AG08395 (cell line): Measurements from ENCODE around the gene SMIM21.
A peak's percentile ranks its signal among the peaks of the same experiment; 100 is the strongest.

Source experiments
- DNase-seq: peaks from one replicate; pipeline ENCODE4 v3.0.0; 2012; ENCODE audit warnings: mixed read lengths, low spot score

Gene SMIM21

GRCh38 chr18:75427603-75428002 lies at the start of gene SMIM21:
SMIM21 (minus strand) TSS chr18:75427703; CDS start chr18:75427563, 140 bp downstream.
- DNase-seq = no peak

- peak; percentile 72 for DNase-seq
These were observed 47.7 kb upstream of the SMIM21 start for GRCh38 chr18:75475228-75475627.

- DNase-seq = peak; percentile 8
These were observed 46.8 kb upstream of the SMIM21 start for GRCh38 chr18:75474332-75474731.

DNA sequence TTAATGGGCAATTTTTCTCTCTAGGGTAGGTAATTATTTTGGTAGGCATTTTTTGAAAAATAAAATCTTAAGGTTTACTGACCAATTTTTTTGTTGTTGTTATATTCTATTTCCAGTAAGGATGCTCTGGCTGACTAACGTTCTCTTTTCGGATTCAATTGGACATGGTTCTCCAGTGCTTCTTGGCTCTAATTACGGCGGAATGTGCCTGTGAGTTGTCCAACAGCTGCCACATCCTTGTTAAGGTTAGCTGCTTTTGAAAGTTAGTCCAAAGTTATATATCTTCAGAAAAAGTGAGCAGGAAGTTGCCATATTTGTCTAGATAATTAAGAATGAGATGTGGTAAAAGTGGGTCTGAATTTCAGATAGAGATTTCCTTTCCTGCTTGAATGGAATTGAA lies 45.8 kb upstream of the SMIM21 start:
- DNase-seq = peak; percentile 41

- no peak for DNase-seq
These were observed 45.4 kb upstream of the SMIM21 start for GRCh38 chr18:75472906-75473305.

DNA sequence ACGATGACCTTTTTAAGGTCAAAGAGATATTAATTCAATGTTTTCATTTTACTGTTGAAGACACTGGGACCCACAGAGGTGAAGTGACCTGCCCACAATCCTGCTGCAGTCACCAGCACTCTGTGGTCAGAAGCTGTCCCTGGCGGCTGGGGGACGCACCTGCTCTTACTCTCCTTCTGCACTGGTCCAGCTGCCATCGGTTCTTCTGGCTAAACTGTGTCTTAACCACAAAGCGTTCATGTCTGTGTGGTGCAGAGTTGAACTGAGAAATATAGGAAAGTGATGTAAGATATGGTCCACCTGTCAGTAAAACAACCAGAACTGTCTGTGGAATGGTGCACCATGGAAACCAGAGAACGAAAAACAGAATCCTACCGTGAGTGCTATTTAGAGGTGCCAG lies 44.9 kb upstream of the SMIM21 start:
- no peak for DNase-seq

DNA sequence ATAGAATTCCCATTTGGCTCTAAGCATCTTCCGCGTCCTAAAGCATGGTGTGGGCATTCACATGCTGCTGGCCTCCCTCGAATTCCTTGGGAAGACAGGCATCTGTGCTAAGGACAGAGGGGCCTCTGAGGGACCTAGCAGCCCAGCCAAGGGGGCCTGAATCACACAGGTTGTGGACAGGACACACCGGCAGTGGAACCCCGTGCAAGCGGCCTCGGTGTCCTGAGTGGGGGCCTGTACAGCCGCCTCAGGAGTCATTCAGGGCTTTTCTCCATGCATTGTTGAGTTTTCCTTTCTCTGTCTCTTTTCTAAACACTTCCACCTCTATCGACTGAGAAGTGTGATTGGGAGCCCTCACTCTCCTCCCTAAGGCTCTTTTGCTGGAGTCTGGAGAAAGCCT lies 44.3 kb upstream of the SMIM21 start:
- no peak for DNase-seq

- DNase-seq = no peak
These were observed 40.3 kb upstream of the SMIM21 start for GRCh38 chr18:75467851-75468250.

- peak; percentile 20 for DNase-seq
These were observed 39.8 kb upstream of the SMIM21 start for GRCh38 chr18:75467281-75467795.

- DNase-seq = no peak
These were observed 36.9 kb upstream of the SMIM21 start for GRCh38 chr18:75464356-75464755.

GRCh38 chr18:75462178-75462832 lies 34.8 kb upstream of the SMIM21 start:
- no peak for DNase-seq

- no peak for DNase-seq
These were observed 28.7 kb upstream of the SMIM21 start for GRCh38 chr18:75456199-75456631.

DNA sequence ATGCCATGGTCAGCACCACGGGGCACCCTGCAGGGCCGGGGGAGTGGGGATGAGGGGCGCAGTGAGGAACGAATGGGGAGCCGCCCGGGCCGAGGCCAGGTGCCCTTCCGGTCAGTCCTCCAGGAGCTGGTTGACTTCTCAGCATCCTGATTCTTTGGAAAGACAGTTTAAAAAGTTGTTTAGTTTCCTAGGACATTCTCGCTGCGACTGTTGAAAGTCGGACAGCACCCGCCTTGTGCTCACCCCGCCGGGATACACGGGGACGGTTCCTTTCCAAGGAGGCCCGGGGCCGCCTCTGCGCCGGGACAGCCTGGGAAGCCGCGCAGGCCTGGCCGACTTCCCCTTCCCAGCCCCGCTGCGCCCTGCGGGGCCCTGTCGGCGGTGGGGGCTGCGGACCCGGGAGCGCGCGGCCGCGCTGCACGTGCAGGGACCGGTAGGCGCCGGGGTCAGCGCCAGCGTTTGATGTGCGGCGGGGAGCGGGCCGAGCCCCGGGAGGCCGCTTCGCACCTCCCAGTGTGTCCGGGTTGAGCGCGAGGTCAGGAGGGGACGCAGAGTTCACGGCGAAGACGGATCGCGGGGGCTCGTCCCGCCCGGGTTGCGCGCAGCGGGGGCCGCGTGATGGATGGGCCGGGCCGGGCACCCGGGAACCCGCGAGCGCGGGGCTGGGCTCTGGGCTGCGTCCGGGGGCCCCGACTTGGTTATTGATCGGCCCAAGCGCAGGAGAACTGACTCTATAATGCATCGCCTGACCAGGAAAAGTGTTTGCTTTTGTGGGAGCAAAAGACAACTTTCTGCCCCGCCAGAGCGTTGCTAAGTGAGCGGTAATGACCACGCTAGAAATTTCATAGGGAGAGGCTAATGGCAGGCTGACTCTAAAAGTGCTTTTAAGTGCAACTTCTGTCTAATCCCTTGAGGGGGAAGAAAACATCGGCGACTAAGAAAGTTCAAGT lies 28.0 kb upstream of the SMIM21 start:
- peak; percentile 38 for DNase-seq

DNA sequence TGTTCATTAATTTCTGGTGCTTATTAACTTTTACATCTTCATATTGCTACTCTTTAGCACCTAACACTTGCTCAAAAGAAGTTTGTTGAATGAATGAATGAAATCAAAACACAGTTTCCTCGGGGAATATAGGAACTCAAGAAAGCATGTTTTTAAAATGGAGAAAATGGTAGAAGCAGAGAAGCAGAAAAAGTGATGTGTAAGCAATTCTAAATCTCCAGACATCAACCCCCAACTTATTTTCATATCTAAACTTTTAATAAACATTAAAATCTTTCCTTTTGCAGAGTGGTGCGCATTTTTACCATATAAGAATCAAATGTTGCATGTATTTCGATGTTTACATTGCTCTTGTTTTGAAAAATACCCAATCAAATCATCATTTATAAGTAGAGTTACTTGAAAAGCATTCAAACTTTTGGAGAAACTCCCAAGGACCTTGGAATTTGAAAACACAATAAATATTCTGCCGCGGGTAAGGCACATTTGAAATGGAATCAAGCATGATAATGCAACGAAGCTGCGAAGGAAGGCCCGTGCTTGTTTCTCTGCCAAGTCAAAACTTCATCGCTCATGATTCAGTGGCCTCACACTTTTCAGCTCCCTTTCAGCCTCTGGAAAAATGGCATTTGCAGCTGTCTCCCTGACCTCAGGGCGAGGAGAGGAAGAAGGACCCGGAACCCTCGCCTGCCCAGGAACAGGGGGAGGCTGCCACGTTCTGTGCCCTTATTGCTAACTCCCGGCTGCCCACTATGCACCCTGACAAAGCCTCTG lies 26.7 kb upstream of the SMIM21 start:
- DNase-seq = no peak

DNA sequence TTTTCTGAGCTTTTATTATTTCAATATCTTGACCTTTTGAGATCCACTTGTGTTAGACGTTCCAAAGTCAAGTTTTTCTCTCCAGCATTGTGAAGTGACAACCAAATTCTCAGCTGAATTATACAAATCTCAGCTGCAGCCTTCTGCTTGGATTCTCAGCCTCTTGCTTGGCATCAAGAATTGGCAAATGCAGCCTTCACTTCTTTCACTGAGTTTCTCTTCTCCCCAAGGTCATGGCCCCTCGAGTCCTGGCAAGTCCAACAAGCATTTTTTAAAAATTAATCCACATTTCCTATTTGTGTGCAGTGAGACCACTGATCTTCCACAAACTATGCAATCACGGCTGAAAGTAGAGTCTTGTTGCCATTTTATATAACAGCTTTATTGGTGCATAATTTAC lies 23.4 kb upstream of the SMIM21 start:
- DNase-seq = no peak

DNA sequence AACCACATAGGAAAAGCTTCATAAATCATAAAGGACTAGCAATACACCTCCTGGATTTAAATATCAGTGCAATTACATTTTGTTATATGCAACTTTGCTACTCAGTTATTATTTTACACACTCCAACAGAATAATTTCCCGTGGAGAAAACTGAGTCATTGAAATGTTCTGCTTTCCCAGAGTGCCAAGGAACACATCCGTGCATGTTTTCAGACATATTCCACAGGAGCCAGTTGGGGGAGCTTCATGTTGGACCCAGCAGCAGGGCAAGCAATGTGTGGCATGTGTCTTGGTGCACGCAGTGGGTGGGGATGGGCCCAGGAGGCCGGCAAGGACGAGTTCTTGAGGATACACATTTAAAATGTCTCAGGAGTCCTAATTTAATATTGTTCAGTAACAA lies 14.4 kb upstream of the SMIM21 start:
- DNase-seq = peak; percentile 29

DNA sequence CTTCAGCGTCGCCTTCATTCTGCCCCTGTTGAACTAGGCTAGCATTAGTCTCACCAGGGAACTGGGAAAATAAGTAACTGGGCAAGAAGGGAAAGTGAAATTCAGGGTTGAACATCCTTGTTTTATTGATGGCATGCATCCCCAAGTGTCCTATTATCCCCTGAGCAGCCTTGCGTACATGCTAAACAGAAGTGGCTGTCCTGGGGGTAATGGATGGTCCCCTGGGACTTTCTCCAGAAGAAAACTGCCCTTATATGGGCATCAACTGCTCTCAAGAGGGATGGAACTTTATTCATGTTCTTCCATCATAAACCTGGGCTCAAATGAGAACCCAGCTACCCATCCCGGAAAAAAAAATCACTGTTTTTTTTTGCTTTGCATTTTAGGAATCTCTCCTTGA lies 11.8 kb upstream of the SMIM21 start:
- no peak for DNase-seq

- DNase-seq = peak; percentile 59
These were observed 11.4 kb upstream of the SMIM21 start for GRCh38 chr18:75438891-75439290.

GRCh38 chr18:75437979-75438378 lies 10.5 kb upstream of the SMIM21 start:
- no peak for DNase-seq

GRCh38 chr18:75433098-75433497 lies 5.6 kb upstream of the SMIM21 start:
- no peak for DNase-seq

DNA sequence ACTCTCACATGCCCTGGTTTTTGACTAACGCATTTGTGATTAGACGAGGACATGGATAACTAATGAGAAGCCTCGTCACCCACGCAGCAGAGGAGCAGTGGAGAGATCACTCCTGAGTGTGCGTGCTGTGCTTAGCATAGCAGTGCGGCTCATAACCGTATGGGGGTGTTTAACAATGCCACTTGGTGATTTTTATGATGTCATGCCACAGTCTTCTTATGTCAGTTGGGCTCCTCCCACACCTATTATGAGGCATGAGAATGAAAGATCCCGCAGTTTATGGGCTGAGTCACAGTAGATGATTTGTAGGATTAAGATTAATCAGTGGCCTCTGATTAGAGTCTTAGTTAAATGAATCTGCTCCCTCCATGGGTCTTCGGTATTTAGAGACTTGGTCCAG lies 2.5 kb upstream of the SMIM21 start:
- no peak for DNase-seq

DNA sequence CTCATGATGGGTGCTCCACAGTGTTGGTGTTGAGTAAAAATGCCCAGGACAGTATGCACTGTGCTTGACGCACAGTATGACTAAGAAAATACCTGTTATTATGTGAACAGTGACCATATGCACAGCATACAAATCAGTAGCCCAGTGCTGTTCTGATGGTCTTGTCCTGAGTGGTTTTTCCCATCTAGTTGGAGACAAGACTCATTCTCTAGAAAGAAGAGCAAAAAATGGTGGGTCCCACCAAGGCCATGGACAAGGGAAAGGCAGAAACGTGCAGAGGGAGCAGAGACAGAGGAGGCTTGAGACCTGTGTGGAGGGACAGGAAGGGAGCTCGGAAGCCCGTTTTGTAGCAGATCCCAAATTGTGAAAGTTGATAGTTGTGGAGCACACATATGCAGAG lies 987 bp upstream of the SMIM21 start:
- DNase-seq = no peak
